Right renal pelvis (tissue), 4 donors: ENCODE measurements around the gene RXYLT1. TPM values are rescaled to one million over a fixed set of nuclear protein-coding genes. Genes with fewer than 3 reads are reported as not detected.
A peak's percentile ranks its signal among the peaks of the same experiment; 100 is the strongest.
"Not testable (repeated sequence)": the region's sequence is repeated elsewhere in the genome, so short reads cannot be mapped to it uniquely, and the experiment has no call there.

ENCODE experiments used
- DNase-seq, 4 donors: peaks; one replicate each; pipeline ENCODE4 v3.0.0-alpha.2; 2013; ENCODE audit warnings: low read depth in 4 of 4, low spot score in 3 of 4, missing footprints in 1 of 4
- polyA plus RNA-seq, 4 donors: library from polyadenylated mRNA; unstranded; fragments of 120-200 nt; gene quantifications; one replicate each; pipeline ENCODE4 v1.2.1, GENCODE V29; 2013; ENCODE audit not compliant: insufficient read length in 4 of 4

RXYLT1 gene, protein sequence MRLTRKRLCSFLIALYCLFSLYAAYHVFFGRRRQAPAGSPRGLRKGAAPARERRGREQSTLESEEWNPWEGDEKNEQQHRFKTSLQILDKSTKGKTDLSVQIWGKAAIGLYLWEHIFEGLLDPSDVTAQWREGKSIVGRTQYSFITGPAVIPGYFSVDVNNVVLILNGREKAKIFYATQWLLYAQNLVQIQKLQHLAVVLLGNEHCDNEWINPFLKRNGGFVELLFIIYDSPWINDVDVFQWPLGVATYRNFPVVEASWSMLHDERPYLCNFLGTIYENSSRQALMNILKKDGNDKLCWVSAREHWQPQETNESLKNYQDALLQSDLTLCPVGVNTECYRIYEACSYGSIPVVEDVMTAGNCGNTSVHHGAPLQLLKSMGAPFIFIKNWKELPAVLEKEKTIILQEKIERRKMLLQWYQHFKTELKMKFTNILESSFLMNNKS
- polyA plus RNA-seq, result 10 to 100 TPM; 31.6 to 39.1 (median 34.7) TPM

DNA sequence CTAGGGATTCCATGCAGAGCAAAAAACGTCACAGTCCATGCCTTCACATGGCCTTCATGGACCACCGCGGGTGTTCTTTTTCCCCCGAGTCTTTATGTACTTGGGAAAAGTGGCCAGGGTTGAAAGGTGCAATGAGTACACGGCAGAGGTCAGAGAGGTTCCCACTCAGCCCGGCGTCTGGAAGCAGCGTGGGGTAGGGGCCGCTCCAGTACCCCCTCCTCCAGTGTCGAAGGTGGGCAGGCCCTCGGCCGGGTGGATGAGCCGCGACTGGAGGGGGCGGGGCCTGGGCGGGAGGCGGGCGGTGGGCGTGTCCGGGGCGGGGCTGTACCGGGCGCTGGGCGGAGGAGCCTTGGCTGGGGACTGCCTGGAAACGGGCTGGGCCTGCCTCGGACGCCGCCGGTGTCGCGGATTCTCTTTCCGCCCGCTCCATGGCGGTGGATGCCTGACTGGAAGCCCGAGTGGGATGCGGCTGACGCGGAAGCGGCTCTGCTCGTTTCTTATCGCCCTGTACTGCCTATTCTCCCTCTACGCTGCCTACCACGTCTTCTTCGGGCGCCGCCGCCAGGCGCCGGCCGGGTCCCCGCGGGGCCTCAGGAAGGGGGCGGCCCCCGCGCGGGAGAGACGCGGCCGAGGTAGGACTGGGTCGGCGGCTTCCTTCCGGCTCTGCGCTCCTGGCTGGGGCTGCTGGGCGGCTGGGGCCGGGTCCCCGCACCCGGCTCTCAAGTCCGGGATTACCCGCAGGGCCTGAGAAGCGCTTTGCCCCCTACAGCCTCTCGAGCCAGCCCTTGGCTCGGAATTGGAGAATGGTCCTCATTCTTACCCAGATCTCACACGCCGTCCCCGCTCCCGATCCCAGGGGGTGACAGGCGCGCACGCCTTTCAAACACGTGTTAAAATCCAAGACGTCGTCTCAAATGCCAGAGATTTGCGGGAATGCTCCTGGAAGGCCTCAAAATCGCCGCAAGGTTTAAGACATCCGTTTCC is at the start of gene RXYLT1:
TSS of gene RXYLT1 (plus strand) at position 412 of the 984 bp plus-strand sequence. CDS start at position 464, 52 bp downstream.
- DNase-seq, result peak; percentile 54 to 85 (median 69)

- DNase-seq, result not testable (repeated sequence)
These were observed 46.9 kb upstream of the RXYLT1 start for GRCh38 chr12:63732779-63733178.

- DNase-seq, result not testable (repeated sequence)
These were observed 46.1 kb upstream of the RXYLT1 start for GRCh38 chr12:63733585-63733984.

DNA sequence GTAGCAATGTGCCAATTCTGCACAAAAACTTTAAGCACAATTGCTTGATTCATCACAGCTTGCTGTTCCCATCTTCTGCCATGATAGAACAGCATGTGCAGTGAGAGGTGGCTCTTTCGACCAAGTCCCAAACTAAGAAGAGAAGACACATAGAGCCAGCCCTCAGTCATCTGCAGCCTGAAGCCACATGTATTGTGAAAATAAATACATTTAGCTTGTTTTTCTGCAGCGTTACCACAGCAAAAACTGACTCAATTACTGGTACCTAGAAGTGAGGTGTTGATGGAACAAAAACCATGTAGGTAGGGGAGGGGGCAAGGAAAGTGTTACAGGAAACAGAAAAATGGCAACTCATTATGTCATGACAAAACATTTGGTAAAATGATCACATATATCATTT is 39.2 kb upstream of the RXYLT1 start:
- DNase-seq, result not testable (repeated sequence)

DNA sequence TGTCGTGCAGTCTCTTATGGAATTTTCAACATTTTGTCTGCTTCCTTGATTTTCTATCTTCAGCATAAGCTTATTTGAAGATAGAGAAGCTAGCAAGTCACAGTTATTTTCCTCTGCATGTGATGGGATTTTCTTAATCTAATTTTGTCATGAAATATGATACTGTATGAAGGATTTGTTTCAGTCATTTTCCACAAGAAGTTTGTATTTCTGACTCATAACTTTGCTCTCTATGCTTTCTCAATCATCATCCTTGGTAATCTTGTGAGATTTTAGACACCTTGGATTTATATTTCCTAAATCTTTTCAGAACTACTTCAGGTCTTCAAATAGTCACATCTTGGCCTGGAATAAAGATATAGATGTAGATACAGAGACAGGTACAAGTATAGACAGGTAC is 38.3 kb upstream of the RXYLT1 start:
- not testable (repeated sequence) for DNase-seq

- not testable (repeated sequence) for DNase-seq
These were observed 35.6 kb upstream of the RXYLT1 start for GRCh38 chr12:63744110-63744509.

- DNase-seq, result not testable (repeated sequence)
These were observed 33.2 kb upstream of the RXYLT1 start for GRCh38 chr12:63746470-63746869.

DNA sequence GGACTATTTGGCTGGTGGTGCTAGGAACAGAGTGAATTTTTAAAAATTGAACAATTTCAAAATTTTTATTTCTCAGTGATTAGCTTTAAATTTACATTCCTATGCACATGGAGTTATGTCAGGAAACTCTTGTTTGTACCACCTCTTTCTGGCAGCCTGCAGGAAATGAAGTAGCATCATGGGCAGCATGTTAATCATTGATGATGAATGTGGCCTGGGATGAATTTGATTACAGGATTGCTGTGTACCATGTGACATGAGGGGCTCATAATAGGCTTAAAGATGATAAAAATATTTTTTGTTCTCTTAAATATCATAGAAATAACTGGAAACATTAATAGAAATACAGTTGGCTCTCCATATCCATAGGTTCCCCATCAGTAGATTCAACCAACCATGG is 32.6 kb upstream of the RXYLT1 start:
- not testable (repeated sequence) for DNase-seq

- no peak for DNase-seq
These were observed 32.2 kb upstream of the RXYLT1 start for GRCh38 chr12:63747553-63747952.

DNA sequence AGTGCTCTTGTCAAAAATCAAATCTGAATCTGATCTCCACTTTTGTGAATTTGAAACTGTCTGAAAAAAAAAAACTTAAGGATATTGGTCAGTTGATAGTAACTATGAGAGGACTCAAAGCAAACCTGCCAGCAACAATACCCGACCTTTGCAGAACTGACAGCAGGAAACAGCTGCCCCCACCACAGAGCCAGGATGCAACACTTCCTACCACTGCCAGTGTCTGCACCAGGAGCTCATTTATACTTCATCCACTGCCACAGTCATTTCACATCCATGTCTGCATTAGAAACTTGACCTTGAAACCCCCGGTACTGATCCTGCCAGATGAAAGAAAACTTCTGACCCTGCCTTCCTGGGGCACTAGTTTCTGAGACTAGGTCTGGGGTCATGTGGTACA is 27.4 kb upstream of the RXYLT1 start:
- DNase-seq, result no peak

DNA sequence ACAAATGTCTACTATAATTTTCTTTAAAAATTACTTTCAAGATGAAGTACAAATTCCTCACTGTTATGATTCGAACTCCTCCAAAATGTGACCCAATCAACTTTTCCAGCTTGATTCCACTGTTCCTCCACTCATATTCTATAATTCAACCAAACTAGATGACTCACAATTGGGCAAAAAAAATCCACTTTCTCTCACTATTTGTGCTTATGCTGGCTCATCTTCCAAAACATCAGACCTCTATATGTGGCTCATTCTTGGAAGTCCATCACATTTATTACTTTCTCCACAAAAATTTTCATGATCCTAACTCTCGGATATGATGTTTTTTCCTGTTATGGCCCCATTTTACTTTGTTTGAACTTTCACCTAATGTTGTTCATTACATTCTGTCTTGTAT is 26.9 kb upstream of the RXYLT1 start:
- DNase-seq, result no peak

DNA sequence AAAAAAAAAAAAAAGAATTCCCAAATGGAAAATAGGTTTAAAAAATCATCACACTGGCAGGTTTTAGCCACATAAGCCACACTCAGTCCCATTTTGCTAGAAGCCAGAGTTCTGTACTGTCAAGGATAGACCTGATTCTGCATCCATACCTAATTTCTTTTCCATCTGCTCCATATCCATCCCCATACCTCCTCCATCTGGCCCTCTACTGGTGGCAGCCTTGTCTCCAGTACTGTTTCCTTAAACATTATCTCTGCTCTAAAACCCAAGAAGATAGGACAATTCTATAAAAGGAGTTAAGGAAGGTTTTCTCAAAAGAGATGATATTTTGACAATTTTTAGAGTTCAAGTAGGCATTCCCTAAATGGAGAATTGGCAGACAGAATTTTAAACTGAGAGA is 26.0 kb upstream of the RXYLT1 start:
- DNase-seq, result no peak

GRCh38 chr12:63764481-63764880 is 15.2 kb upstream of the RXYLT1 start:
- peak in 1 of 4 donors; percentile 19 for DNase-seq

- DNase-seq, result no peak
These were observed 13.2 kb upstream of the RXYLT1 start for GRCh38 chr12:63766498-63766897.

GRCh38 chr12:63770375-63770774 is 9.3 kb upstream of the RXYLT1 start:
- no peak for DNase-seq

GRCh38 chr12:63777340-63777739 is 2.4 kb upstream of the RXYLT1 start:
- DNase-seq, result no peak

DNA sequence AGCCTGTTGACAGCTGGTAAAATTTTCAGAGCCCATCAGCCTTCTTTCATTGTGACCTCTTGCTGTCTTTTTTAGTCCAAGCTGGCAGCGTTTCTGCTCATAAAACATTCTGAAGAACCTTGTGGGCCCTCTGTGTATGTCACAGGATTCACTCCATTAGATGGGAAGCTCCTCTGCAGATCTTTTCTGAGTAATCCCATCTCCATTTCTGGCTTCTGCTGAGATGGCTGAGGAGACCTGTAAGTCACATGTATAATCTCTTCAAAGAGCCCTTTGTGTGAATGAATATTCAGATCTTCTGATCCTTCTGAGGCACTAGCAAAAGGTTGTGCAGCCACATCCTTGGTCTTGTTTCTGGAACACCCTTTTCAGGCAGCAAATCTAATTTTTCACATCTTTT is 2.8 kb downstream of the RXYLT1 start:
- DNase-seq, result no peak

DNA sequence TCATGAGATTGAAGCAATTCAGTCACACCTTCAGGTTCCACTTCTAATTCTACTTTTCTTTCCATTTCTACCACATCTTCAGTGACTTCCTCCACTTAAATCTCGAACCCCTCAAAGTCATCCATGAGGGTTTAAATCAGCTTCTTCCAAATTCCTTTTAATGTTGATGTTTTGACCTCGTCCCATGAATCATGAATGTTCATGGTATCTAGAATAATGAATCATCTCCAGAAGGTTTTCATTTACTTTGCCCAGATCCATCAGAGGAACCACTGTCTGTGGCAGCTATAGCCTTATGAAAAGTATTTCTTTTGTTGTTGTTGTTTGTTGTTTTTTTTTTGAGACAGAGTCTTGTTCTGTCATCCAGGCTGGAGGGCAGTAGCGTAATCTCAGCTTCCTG is 7.6 kb downstream of the RXYLT1 start:
- DNase-seq, result no peak

DNA sequence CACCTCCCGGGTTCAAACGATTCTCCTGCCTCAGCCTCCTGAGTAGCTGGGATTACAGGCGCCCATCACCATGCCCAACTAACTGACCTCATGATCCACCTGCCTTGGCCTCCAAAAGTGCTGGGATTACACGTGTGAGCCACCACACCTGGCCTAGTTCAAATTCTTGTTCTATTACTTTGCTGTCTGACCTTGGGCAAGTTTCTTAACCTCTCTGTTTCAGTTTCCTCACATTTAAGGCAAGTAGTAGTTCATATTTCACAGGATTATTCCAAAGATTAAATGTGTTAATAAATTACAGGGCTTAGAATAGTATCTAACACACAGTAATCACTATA is 10.9 kb downstream of the RXYLT1 start:
- no peak for DNase-seq

GRCh38 chr12:63792338-63792737 is 12.6 kb downstream of the RXYLT1 start:
- DNase-seq, result no peak

DNA sequence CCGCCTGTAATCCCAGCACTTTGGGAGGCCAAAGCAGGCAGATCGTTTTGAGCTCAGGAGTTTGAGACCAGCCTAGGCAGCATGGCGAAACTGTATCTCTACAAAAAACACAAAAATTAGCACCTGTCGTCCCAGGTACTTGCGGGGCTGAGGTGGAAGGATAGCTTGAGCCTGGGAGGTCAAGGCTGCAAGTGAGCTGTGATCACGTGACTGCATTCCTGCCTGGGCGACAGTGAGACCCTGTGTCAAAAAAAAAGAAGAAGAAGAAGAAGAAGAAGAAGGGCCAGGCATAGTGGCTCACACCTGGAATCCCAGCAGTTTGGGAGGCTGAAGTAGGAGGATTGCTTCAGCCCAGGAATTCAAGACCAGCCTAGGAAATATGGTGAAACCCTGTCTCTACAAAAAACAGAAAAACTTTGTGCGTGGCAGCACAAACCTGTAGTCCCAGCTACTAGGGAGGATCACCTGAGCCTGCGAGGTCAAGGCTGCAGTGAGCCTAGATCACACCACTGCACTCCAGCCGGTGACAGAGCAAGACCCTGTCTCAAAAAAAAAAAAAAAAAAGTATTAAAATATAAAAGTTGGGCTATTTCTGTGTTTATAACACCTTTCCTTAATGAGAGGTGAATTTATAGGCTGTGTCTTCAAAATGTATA is 15.5 kb downstream of the RXYLT1 start:
- no peak for DNase-seq
